ENCODE results near the gene MB. TPM values are rescaled to one million over a fixed set of nuclear protein-coding genes. Genes with fewer than 3 reads are reported as not detected.
A peak's percentile ranks its signal among the peaks of the same experiment; 100 is the strongest.
"Not testable (repeated sequence)": the region's sequence is repeated elsewhere in the genome, so short reads cannot be mapped to it uniquely, and the experiment has no call there.

Gene MB
- total RNA-seq (2021; ENCODE audit: unreplicated experiment) (17.3 TPM), Bru-seq, nascent RNA (percentile 44 among the genes with signal in this experiment), BruChase-seq, experiment 1, labeled RNA remaining after a 2-hour chase (percentile 39 among the genes with signal in this experiment), BruChase-seq, experiment 2, labeled RNA remaining after a 6-hour chase (percentile 43 among the genes with signal in this experiment)
- 29.4 TPM for polyA plus RNA-seq (2012; ENCODE audit: insufficient read length)
- long read RNA-seq, transcript MB-205 (4 exons, 582 nt): major isoform, 10 of 28 reads
- long read RNA-seq, partial matches to known transcripts: 1 of 28 reads
- long read RNA-seq, other reads (novel, unspliced or antisense): 14 of 28 reads

DNA sequence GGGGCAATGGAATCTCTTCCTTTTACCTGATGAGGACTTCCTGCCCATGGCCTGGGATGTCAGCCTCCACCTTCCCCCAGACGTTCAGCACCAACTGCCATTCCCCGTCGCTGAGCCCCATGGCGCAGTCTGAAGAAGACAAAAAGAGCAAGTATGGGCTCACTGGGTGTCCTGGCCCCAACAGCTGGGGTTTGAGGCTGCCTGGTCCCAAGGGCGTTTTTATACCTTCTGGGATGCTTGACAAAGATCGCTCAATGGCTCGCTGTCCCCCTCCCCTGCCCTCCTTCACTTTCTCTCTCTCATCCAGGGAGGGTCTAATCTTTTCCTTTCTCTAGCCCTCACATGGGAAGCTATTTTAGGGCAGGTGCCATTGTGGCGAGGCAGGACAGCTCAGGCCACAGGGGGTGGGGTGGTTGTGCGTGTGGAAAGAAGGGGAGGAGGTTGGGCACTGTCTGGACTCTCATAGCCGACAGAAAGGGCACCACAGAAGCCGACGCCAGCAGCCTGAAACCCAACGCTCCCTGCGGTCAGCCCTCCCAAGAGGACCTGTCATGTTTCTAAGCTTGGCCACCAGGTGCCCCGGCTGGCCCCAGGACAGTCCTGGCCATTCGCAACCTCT, at the start of gene MB:
TSS of gene MB (minus strand) at position 193 of the 619 bp plus-strand sequence. CDS start at position 121, 72 bp downstream.
- Histone ChIP-seq H3K9me3 (ENCODE audit: control insufficient read depth, insufficient read depth, low read depth, low read length) (no peaks in the 10 kb centered on the region), H3K36me3 (ENCODE audit: control insufficient read depth, insufficient read depth, low read length) (no peaks in the 10 kb centered on the region), H3K27me3 (ENCODE audit: control insufficient read depth, insufficient read depth, low read length) (no peaks in the 10 kb centered on the region), H3K4me1 (ENCODE audit: control insufficient read depth, insufficient read depth, low read length) (peaks cover 31% of the 10 kb centered on the region), H3K4me3 (ENCODE audit: low read depth in 2 of 2, low read length in 2 of 2) (no peak within 1 kb of the TSS), H3K27ac (ENCODE audit: low read length) (peak within 1 kb of the TSS; percentile 86)
- in situ Hi-C loops (cut with HindIII; ENCODE audit: low pct_unique_long_range_greater_than_20kb, low sequenced_read_pairs) (no loop called here), intact Hi-C loops (cut with micrococcal nuclease; ENCODE audit: unreplicated experiment) (no loop called here)
- DNase-seq (ENCODE audit: low read depth, low spot score): no peak
- no peak for ATAC-seq
- TF ChIP-seq, protein P1, sequence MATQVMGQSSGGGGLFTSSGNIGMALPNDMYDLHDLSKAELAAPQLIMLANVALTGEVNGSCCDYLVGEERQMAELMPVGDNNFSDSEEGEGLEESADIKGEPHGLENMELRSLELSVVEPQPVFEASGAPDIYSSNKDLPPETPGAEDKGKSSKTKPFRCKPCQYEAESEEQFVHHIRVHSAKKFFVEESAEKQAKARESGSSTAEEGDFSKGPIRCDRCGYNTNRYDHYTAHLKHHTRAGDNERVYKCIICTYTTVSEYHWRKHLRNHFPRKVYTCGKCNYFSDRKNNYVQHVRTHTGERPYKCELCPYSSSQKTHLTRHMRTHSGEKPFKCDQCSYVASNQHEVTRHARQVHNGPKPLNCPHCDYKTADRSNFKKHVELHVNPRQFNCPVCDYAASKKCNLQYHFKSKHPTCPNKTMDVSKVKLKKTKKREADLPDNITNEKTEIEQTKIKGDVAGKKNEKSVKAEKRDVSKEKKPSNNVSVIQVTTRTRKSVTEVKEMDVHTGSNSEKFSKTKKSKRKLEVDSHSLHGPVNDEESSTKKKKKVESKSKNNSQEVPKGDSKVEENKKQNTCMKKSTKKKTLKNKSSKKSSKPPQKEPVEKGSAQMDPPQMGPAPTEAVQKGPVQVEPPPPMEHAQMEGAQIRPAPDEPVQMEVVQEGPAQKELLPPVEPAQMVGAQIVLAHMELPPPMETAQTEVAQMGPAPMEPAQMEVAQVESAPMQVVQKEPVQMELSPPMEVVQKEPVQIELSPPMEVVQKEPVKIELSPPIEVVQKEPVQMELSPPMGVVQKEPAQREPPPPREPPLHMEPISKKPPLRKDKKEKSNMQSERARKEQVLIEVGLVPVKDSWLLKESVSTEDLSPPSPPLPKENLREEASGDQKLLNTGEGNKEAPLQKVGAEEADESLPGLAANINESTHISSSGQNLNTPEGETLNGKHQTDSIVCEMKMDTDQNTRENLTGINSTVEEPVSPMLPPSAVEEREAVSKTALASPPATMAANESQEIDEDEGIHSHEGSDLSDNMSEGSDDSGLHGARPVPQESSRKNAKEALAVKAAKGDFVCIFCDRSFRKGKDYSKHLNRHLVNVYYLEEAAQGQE (IDR thresholded peaks at IDR 0.05; ENCODE audit: insufficient read depth in 1 of 2, low read depth in 2 of 2, low read length in 1 of 2): no peak
- TF ChIP-seq TCF7L2 (IDR thresholded peaks at IDR 0.05; ENCODE audit: low read depth, low read length) (no peak), CTCF (IDR thresholded peaks at IDR 0.05) (no peak), POLR2AphosphoS5 (IDR thresholded peaks at IDR 0.05; ENCODE audit: low read depth, low read length) (no peak), SIN3A (IDR thresholded peaks at IDR 0.05; ENCODE audit: borderline replicate concordance, insufficient read depth, low read depth, low read length) (no peak)
- POLR2A ChIA-PET: interaction anchor here (0.7 kb wide), 1 partner anchor 125 kb away, joined by 9 read pairs; no protein-coding TSS in a partner anchor
- no TSS peak for BruUV-seq (replicated peaks)
- CTCF ChIA-PET: no interaction called here

- intact Hi-C loops (cut with micrococcal nuclease; ENCODE audit: unreplicated experiment); H3K36me3 ChIP-seq (ENCODE audit: control insufficient read depth, insufficient read depth, low read length); H3K4me3 ChIP-seq (ENCODE audit: low read depth in 2 of 2, low read length in 2 of 2); in situ Hi-C loops (cut with HindIII; ENCODE audit: low pct_unique_long_range_greater_than_20kb, low sequenced_read_pairs); DNase-seq (ENCODE audit: low read depth, low spot score); POLR2A ChIA-PET; ATAC-seq; H3K9me3 ChIP-seq (ENCODE audit: control insufficient read depth, insufficient read depth, low read depth, low read length); H3K27ac ChIP-seq (ENCODE audit: low read length); H3K27me3 ChIP-seq (ENCODE audit: control insufficient read depth, insufficient read depth, low read length); H3K4me1 ChIP-seq (ENCODE audit: control insufficient read depth, insufficient read depth, low read length); BruUV-seq (replicated peaks): not testable (repeated sequence)
- CTCF ChIA-PET: interaction anchor here (0.6 kb wide), 1 partner anchor 87 kb away, joined by 6 read pairs; no protein-coding TSS in a partner anchor
Measured at GRCh38 chr22:35666699-35667098, 49.6 kb upstream of the MB start.
